Measurements from ENCODE around the gene NIP7. TPM values are rescaled to one million over a fixed set of nuclear protein-coding genes. Genes with fewer than 3 reads are reported as not detected.

NIP7 gene
- polyA plus RNA-seq, 4 donors: 32.0 to 38.2 (median 33.7) TPM

DNA sequence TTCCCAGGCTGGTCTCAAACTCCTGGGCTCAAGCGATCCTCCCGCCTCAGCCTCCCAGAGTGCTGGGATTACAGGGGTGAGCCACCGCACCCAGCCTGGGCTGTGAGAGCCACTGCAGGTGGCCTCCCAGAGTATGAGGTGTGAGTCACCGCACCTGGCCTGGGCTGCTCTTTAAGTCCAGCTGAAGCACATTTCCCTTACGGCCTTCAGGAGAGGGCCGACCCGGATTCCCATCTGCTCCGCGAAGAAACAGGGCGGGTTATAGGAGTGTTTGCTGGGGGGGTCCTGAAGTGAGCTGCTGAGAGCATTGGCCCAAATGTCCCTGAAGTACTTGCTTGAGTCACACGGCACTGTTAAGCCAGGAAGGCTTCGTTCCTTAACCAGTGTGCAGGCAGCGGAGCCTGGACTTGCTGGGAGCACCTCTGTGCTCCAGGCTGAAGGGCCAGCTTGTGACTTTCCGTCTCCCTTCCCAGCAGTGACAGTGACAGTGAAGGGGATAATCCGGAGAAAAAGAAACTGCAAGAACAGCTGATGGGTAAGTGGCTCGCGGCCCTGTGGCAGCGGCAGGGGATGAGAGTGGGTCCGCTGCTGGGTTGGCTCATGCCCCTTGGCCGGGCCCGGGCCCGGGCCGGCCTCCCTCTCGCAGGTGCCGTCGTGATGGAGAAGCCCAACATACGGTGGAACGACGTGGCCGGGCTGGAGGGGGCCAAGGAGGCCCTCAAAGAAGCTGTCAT, 21.2 kb upstream of the NIP7 start:
- DNase-seq (ENCODE audit: low read depth in 4 of 4, low spot score in 3 of 4): no peak

DNA sequence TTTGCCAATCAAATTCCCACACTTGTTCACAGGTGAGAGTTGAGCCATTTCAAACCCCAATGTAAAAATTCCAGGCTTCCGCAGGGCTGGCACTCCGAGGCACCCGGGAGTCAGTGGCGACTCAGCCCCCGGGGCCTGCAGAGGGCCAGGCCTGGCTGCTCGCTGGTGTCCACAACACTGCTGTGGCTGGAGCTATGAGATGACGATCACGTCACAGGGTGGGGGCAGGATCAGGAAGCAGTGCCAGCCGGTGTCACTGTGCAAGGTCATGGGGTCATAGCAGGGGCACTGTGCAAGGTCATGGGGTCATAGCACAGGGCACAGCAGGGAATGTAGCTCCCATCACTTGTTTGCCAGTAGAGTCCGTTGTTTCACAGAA, 20.7 kb upstream of the NIP7 start:
- DNase-seq (ENCODE audit: low read depth in 4 of 4, low spot score in 3 of 4): no peak

DNA sequence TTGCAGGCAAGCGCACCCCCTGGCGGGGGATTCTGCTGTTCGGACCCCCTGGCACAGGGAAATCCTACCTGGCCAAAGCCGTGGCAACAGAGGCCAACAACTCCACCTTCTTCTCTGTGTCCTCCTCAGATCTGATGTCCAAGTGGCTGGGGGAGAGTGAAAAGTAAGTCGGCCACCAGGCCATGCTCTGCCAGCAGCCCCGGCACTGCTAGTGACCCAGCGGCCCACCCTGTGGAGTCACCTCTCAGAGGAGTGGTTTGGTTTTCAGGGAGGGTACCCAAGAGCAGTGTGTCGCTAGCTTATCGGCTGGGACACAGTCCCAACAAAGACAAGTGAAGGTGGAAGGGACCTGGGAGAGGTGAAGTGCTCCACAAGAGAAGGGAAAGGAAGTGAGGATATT, 20.2 kb upstream of the NIP7 start:
- no peak for DNase-seq (ENCODE audit: low read depth in 4 of 4, low spot score in 3 of 4)

DNA sequence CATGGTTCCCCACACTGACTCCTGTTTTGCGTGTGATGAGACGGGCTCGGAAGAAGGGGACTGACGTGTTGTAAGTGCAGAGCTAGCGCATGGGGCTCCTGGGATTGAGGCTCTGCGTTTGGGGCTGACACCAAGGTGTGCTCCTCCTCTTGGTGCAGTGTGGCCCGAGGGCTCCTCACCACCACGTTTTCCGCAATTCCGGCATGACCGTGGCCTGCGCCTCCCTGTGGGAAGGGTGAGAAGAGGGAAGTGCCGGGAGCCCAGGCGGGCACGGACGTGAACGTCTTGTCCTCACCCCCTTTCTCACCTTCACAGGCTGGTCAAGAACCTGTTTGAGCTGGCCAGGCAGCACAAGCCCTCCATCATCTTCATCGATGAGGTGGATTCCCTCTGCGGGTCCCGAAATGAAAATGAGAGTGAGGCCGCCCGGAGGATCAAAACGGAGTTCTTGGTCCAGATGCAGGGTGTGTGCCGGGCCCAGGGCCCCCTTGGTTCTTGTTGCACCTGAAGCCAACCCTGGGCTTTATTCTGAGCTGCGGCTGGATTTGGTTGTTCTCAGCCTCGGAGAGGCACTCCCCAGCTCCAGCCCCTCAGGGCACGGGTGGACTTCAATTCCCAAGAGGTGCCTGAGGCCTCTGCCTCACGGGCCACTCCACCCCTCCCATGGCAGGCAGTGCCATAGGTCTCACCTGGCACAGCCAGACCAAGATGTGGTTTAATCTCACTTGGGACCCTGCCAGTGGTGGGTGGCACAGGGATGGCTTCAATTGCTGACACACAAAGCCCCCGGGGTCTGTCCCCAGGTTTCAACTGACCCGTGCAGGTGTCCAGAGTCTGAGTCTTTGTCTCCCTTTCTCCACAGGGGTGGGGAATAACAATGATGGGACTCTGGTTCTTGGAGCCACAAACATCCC, 19.5 kb upstream of the NIP7 start:
- DNase-seq (ENCODE audit: low read depth in 4 of 4, low spot score in 3 of 4): no peak

DNA sequence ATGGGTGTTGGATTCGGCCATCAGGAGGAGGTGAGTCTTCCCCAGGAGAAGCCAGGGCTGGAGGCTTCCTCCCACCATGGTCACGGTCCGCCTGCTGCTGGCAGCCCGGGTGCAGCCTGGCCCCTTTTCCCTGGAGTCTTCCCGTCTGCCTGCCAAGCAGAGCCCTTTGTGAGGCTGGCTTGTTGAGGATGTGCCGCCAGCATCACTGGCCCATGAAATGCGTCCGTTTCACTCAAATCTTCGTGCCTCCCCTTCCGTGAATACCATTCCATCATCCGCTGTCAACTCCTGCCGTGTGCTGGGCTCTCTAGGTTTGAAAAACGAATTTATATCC, 18.9 kb upstream of the NIP7 start:
- no peak for DNase-seq (ENCODE audit: low read depth in 4 of 4, low spot score in 3 of 4)

DNA sequence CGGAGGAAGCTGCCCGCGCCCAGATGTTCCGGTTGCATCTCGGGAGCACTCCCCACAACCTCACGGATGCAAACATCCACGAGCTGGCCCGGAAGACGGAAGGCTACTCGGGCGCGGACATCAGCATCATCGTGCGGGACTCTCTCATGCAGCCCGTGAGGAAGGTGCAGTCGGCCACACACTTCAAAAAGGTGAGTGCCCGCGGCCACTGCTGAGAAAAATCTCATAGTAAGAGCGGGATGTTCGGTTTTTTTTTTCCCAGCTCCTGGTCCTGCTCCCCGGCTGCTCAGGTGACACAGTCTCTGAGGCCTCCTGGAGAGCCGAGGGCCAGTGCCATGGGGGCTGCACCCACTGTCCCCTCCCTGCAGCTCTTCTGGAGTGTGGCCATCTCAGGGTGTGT, 18.5 kb upstream of the NIP7 start:
- no peak for DNase-seq (ENCODE audit: low read depth in 4 of 4, low spot score in 3 of 4)

DNA sequence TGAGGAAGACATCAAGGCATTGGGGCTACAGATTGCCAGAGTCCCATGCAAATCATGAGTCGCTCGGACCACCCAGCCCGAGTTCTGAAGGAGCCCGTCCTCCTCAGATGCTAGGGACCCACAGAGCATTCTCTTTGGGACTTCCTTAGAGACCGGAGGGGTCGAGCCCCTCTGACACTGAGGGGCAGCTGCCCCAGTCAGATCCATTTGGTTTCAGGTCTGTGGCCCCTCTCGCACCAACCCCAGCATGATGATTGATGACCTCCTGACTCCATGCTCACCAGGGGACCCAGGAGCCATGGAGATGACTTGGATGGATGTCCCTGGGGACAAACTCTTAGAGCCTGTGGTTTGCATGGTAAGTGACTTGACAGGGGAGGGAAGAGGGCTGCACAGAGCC, 17.2 kb upstream of the NIP7 start:
- DNase-seq (ENCODE audit: low read depth in 4 of 4, low spot score in 3 of 4): no peak

DNA sequence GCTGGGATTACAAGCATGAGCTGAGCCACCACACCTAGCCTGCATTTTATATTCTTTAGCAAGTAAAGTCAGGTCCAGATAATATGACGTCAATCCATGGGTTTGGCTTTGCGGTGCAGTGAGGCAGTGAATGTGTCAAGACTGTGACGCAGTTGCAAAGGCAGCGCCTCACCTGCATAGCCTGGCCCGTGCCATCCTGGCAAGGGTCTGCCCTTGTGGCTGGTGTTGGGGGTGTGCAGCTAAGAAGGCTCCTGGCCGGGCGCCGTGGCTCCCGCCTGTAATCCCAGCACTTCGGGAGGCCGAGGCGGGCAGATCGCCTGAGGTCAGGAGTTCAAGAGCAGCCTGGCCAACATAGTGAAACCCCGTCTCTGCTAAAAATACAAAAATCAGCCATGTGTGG, 16.2 kb upstream of the NIP7 start:
- no peak for DNase-seq (ENCODE audit: low read depth in 4 of 4, low spot score in 3 of 4)

DNA sequence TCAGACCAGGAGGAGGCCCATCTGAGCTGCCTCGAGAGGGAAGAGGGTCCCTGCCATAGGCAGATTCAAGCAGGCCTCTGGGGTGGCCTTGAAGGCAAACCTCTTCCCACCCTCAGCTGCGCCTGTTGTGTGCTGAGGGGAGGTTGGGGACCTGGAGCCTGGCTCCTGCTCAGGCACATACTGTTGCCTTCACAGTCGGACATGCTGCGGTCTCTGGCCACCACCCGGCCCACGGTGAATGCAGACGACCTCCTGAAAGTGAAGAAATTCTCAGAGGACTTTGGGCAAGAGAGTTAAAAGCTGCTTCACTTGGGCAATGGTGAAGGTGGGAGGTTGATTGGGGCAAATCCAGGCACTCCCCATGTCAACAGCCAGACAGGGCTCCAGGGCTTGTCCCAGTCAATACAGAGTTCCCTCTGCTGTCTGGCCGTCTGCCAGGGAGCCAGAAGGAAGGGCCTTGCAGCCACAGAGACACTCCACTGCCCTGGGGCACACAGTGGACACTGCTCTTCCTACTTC, 15.5 kb upstream of the NIP7 start:
- DNase-seq (ENCODE audit: low read depth in 4 of 4, low spot score in 3 of 4): no peak

DNA sequence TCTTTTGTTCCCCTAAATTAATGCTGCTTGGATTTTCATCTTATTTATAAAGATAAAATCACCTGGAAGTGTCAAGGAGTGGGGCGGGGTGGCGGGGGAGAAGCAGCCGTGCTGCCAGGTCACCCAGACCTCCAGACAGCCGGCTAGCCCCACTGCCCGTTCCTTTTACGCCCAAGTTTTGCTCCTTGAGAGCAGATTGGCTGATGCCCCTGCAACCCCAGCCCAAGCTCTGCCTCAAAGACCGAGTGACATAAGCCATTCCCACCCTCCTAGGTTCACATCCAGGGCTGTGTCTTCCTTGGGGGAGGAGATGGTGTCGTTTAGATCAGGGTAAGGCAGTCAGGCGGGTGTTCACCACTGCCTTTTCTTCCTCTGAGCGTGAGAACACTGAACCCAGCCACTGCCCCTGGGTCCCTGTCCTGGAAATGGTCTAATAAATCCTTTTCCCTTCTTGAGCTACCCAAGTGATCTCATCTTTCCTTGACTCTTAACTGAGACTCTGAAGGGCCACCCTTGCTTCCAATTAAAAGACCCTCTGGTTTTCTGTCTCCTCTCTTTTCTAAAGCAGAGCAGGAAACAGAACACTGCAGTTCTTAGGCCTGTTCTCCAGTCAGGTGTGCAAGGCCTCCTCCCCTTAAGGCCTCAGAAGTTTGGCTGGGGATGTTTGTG, 14.9 kb upstream of the NIP7 start:
- DNase-seq (ENCODE audit: low read depth in 4 of 4, low spot score in 3 of 4): no peak

DNA sequence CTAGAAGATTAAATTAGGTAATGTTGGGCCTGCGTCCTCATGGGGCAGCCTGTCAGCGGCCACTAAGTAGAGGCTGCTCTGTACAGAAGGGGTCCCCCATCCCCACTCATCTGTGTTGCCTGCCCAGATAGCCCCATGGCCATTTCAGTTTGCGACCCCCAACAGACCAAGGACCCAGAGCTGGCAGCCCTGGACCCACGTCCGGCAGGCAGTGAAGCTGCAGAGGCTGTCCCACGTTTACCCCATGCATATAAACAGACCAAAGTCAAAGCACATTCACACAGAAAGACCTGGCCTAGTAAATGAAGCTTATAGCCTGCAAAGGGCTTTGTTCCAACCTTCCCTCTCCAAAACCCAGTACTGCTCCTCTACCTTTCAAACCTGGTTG, 13.8 kb upstream of the NIP7 start:
- no peak for DNase-seq (ENCODE audit: low read depth in 4 of 4, low spot score in 3 of 4)

DNA sequence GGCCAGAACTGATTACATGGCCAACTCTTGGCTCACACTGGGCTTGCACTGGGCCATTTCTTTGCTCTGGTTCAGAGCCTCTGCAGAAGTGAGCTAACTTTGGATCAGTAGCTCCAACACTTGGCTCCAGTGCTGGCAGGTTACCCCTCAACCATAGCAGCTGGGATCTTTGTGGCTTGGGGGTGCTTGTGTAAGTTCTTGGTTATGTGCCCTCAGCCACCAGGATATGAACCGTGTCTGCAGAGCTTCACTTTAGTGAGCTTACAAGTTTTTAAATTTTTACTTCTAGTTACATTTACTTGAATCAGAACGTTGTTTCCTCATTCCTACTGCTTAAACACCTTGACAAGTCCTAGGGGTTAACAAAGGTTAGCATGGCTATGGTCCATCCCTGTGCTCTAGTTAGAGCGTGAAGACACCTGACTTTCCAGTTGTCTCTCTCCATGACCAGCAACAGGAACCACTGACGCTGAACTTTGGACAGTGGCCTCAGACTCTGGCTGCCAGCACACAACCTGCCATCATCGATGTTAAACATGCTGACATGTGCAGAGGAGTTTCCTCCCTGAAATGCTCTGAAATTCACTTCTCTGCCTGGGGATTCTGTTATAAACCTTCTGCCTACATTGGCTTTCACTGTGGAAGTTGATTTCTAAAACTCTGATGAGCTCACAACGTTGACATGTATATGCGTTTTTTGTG, 13.2 kb upstream of the NIP7 start:
- no peak for DNase-seq (ENCODE audit: low read depth in 4 of 4, low spot score in 3 of 4)

DNA sequence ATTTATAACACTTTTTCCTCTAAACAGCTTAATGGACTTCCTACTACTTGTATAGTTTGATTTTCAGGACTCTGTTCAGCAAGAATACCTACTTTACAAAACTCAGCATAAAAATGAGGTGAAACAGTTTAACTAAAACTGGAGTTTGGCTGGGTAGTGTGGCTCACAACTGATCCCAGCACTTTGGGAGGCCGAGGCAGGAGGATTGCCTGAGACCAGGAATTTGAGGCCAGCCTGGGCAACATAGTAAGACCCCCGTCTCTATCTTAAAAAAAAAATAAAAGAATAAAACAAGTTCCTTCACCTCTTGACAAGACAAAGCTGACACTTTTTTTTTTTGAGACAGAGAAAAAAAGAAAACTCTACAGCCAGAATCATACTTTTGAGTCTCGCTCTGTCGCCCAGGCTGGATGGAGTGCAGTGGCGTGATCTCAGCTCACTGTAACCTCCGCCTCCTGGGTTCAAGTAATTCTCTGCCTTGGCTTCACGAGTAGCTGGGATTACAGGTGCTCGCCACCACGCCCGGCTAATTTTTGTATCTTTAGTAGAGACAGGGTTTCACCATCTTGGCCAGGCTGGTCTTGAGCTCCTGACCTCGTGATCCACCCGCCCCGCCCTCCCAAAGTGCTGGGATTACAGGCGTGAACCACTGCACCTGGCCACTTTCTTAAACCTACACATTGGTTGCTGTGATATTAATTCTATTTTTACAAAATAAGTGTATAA, 11.8 kb upstream of the NIP7 start:
- DNase-seq (ENCODE audit: low read depth in 4 of 4, low spot score in 3 of 4): no peak

DNA sequence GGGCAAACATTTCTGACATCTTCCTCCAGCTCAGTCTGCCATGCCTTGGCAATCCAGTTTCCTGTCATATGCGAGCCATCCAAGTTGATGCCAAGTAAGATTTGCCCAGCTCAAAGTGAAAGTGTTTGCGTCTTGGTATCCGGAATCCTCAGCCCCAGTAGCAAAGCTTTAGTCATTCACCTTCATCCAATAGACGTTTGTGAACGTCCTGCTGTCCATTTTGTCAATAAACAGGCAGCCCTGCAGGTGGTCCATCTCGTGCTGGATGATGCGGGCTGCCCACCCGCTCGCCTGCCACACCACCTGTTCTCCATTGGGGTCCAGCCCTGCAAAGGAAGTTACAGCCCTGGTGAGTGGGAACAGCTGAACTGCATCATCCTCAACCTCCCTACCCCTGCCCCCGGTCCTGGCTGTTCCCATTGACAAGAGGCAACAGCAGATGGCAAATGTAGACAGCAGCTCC, 10.7 kb upstream of the NIP7 start:
- no peak for DNase-seq (ENCODE audit: low read depth in 4 of 4, low spot score in 3 of 4)

DNA sequence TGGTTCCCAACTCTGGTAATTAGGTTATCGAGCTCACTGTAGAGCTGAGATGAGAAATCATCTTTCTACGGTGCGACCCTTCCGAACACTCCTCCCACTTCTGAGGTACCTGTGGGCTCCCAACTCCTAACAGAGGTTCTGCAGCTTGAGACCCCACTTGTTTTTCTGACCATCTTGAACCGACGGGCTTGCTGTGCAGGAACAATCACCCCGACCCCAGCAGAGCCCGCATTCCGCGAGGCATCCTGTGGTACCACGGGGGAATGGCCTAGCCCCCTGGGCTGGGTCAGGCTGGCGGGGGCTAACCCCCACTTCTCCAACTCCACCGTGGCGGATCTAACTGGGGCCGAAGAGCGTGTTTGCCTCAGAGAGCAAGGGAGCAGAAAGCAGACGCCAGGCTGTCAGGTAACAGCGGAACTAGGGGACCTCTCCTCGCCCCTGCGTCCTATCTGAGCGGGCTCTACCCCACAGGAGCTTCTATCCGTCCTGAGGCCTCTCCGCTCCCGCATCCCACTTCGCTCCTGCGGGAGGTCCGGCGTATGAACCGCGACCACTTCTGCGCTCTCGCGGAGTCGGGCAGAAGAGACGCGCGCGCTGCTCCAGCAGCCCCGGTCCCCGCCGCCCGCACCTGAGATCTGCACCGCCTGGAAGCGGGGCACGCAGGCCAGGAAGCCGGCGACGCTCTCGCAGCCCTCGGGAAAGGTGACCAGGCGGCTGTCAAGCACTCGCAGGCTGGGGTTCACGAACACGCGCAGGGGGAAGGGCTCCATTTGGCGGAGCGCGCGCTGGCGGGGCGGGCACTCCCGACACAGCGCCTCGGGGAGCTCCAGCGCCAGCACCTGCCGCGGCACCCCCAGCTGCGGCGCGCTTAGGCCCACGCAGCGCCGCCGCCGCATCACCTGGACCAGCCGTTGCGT, 9.9 kb upstream of the NIP7 start:
- no peak for DNase-seq (ENCODE audit: low read depth in 4 of 4, low spot score in 3 of 4)

DNA sequence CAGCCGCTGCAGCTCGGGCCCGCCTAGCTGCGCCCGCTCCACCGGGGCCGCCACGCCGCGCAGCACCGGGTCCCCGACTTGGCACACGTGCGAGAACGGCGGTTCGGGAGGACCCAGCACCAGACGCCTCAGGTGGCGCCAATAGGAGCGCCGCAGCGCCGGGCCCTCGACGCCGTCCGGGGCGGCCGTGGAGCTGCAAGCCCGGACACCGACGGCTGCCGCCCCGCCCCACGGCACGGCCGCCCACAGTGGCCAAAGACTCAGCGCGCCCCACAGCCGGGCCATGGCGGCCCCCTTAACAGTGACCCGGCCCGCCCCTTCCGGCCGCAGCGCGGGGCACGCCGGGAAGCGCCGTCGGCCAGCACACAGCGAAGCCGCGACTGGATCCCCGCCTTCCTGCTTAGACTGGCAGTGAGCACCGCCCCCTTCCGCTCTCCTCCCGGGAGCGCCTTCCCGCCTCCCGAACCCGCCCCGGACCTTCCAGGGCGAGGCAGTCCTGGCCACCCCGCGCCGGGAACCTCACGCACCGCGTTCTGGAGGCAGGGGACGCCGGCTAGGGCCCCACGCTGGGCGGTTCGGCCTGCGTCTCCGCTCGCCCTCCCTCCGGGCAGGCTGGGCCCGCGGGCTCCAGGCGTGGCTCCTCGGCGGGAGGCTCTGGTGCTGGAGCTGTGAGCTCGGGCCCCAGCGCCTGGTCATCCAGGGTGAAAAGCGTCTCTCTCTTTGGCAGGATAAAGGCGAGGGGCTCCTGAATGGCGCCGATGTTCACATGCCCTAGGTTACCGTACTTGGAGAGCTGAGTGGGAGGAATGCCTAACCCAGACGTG, 9.1 kb upstream of the NIP7 start, which contains the start of gene PDF:
PDF (minus strand) TSS at position 303 of the 824 bp plus-strand sequence; CDS start at position 285, 18 bp downstream.
- peak; percentile 83 to 86 (median 85) for DNase-seq (ENCODE audit: low read depth in 4 of 4, low spot score in 3 of 4)

DNA sequence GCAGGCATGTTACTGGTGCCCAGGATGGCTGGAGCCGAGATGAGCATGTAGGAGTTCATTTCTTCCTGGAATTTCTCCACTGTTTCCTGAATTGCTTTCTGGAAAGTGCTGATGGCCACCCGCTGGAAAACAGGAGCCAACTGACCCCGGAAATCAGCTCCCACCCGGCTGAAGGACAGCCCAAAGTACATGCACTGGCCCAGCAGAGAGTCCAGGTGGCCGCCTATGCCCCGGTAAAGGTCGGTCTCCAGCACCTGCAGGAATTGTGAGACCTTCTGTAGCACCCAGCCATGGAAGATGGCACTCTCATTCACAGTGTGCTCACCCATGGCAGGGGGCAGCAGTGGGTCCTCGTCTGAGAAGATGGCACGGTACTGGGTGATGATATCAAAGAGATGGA, 4.9 kb upstream of the NIP7 start:
- DNase-seq (ENCODE audit: low read depth in 4 of 4, low spot score in 3 of 4): no peak

All from right renal pelvis (tissue), 4 donors.